Fibroblast of skin of right quadriceps (primary cell): ENCODE data around the gene SLC66A1.
A peak's percentile ranks its signal among the peaks of the same experiment; 100 is the strongest.

Experiments used
- DNase-seq: peaks from one replicate; pipeline ENCODE4 v3.0.0-alpha.2; 2013

Gene SLC66A1

DNA sequence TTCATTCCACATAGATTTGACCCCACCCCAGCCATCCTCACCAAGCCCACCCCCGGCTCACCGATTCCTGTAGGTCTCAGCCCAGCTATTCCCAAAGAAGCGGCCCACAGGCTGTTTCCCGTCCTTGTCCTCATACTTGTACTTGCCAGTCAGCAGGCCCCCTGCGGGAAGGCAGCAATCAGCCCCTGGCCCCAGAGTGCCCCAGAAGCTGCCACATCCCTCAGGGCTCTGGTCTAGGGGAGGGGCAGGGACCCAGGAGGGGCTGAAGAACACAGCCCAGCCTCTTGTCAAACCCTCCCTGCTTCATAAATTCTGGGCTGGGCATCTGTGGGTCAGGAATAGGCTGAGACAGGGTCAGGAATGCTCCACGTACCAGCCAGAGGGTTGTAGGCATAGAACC, 5.2 kb upstream of the SLC66A1 start:
- no peak for DNase-seq

DNA sequence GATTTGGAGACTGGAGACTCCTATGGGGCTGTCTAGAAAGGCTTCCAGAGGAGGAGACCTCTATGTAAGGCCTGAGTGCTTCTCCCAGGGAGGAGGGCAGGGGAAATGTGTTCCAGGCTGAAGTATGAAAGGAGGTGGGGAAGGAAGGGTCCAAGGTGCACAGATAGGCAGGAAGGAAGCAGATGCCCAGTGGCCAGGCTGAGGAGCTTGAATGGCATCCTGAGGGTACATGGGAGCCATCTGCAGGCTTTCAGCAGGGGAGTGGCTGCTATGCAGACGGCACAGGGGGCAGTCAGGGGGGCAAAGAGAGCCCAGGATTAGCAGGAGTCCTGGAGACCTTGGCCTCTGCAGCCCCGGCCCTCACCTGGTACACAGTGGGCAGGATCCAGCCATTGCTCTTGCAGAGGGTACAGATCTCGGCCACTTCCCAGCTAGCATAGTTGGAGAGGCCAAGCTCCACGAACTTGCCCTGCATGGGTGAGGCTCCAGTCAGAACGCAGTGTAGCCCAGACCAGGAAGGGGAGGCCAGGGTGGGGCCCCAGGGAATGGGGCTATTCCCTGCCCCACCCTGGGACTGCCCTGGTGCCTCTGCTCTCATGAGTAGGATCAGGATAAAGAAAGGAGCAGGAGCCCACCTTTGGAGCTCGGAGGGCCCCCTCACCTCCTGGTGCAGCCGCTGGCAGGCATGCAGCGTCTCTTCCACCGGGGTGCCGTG, 4.2 kb upstream of the SLC66A1 start:
- DNase-seq, result no peak

DNA sequence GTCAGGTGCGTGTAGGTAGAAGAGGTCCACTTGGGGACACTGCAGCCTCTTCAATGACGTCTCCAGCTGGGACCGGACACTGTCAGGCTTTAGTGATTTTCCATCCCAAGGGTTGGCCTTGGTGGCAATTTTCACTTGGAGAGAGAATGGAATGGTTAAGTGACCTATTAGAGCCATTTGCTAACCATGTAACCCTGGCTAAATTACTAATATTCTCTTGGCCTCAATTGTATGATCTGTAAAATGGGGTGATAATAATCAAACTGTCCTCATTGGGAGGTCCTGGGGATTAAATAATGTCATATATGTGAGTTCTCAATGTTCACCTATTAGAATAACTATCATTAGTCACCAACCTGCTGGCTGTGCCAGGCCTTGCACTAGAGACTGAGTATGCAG, 3.6 kb upstream of the SLC66A1 start:
- no peak for DNase-seq

DNA sequence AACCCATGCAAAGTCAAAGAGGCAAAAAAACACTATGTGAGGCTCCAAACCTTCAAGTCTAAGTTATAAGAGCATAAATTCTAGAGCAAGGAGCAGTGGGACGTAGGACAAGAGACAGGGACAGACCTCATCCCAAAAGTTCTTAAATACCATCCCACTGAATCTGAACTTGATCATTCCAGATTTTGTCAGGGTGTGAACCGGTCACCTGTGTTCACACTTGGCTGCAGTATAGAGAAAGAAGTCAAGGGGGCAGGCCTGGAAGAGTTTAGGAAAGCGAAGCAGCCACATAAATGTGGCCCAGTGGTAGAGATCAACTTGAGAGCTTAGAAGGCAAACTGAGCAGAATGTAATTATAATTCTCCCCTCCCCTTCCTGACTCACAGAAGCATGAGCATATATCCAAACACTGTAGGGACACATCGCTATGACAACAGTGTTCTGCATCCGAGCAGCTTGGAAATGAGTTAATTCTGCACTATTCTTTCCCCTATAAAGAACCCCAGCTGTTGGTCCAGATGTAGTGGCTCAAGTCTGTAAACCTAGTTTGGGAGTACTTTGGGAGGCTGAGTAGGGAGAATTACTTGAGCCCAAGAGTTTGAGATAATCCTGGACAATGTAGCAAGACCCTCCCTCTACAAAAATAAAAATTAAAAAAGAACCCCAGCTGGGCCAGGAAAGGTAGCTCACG, 2.9 kb upstream of the SLC66A1 start:
- DNase-seq, result peak; percentile 72

DNA sequence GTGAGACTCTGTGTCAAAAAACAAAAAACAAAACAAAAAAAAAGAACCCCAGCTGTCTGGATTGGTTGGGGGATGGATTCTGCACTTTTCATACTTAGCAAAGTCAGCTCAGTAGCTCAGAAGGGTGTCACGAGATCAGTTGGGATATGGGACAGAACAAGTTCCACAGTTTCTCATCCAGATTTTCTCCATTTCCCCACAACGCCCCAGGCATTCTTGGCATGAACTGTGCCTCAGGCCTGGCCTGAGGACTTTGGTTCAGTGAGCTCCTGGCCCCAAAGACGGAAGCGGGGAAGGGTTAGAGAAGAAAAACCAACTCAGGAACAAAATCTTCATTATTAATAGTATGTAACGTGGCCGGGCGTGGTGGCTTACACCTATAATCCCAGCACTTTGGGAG, 2.1 kb upstream of the SLC66A1 start:
- DNase-seq, result no peak

DNA sequence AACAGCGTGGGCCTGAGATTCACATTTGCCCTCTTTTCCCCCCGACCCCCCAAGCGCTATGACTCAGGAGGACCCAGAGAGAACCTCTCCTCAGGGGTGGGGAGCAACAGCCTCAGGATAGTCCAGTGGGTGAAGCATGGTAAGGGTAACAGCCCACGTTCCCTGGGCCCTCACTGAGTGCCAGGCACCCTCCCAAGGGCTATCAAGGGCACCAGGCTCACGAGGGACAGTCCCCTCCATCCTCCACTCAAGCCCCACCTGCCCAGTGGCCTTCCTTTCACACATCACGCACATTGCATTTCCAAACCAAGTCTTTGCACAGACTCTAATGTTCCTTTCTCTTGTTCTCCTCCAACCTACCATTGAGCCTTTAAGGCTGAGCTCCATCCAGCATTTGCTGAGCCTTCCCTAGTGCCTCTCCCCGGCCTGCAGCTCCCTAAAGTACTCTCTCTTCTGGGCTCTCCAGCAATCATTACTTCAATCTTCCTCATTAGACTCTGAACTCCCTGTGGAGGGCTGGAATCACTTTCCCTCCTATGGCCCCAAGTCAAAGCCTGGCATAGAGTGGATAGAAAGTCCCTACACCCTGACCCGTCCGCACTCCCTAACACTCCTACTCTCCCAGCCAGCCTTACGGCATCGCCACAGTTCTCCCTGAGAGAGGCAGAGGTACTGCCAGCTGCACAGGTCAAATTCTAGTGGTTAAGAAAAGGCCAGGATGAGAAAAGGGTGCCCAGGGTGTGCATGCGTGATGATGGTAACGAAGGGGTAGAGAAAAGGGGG, 1.2 kb upstream of the SLC66A1 start:
- DNase-seq, result no peak

DNA sequence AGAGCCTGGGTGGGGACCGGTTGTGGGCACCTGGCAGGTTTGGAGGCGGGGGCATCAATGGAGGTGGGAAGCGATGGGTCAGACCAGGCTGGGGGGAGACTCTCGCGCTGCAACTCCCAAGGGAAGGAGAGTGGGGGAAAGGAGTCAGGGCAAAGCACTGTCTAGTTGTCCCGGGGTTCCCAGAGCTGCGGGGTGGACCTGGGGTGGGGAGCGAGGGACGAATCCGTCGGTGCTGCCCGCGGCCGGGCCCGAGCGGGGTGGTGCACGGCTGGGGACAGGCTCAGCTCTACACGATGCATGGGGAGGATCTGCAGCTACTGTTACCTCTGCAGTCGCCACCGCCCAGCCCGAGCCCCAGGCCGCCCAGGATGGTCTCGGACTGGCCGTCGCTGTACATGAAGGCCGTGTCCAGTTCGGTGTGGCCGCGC, 609 bp upstream of the SLC66A1 start:
- no peak for DNase-seq

DNA sequence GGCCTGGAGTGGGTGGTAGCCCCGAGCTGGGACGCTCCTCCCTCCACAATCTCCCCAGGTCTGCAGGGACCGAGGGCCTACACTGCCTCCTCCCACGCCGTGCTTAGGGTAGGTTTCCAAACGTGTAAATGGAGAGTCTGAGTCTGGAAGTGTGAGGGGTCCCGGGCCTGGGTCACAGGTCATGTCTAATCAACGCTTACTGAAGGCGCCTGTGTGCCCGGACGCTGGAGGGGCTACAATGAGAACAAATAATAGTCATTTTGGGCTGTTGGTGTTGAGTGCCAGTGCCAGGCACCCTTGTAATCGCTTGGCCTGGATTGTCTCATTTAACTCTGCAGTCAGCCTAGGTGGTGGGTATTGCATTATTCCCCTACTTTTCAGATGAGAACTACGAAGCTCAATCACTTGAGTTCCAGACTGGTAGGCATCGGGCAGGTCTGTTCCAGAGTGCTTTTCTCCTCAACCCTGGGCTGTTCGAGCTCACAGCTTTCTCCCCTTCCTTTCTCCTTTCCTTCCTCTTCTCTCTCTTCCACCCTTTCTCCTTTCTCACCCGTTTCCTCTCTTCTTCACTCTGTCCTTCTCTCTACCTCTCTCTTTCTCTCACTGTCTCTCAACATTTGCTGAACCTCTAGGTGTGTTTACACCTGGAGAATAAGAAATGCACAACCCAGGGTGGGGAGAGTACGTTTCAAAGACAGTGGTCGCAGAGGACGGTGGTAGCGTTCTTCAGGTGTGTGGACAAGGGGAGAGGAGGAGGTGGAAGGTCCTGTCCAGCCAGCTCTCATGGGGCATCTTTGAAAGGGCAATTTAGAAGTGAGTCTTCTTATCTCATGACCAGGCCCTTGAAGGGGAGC, 883 bp downstream of the SLC66A1 start:
- DNase-seq, result no peak

DNA sequence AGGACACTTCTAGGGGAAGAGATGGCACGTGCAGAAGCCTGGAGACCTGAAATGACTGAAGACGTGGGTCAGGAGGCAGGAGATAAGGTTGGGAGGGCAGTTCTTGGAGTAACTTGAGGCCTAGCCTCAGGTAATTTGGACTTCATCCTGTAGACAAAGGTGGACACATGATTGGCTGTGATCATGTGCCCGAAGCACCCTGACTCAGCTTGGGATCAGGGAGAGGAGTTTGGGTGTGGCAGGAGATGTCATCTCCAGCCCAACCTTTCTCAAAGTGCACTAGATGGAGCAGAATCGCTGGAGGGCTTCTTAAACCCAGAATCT, 1.5 kb downstream of the SLC66A1 start:
- no peak for DNase-seq

DNA sequence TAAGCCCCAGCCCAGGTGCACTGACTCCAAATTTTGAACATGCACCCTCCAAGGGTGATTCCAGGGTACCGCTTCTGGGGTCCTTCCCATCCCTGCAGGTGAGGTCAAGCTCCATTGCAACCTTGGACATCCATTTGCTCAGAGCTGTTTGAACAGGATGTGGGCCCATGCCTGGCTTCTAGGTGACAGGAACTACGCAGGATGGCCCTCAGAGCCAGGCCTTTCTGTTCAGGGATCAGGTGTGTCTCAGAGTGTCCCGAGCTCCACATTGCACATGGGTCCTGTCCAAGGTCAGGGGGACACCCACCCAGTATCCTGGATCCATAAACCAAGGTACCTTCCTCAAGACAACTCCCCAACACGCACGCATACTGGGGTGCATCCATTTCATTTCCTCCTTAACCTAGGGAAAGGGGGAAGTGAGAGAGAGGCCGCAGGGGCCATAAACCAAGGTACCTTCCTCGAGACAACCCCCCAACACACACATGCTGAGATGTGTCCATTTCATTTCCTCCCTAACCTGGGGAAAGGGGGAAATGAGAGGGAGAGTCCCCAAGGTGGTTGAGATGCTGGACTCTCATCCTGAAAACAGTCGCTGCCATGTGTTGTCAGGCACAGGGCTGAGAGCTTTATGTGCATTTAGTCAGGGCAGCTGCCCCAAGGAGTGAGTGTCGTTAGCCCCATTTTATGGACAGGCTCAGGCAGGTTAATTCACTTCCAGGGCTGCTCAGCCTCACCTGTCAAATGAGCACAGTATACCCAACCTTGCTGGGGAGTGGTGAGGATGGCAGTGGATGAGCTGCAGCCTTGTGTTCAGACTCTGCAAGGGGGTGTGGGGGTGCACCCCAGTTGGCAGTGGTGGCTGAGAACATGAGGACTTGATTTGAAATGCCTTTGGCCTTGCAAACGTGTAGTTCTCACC, 2.1 kb downstream of the SLC66A1 start:
- no peak for DNase-seq

DNA sequence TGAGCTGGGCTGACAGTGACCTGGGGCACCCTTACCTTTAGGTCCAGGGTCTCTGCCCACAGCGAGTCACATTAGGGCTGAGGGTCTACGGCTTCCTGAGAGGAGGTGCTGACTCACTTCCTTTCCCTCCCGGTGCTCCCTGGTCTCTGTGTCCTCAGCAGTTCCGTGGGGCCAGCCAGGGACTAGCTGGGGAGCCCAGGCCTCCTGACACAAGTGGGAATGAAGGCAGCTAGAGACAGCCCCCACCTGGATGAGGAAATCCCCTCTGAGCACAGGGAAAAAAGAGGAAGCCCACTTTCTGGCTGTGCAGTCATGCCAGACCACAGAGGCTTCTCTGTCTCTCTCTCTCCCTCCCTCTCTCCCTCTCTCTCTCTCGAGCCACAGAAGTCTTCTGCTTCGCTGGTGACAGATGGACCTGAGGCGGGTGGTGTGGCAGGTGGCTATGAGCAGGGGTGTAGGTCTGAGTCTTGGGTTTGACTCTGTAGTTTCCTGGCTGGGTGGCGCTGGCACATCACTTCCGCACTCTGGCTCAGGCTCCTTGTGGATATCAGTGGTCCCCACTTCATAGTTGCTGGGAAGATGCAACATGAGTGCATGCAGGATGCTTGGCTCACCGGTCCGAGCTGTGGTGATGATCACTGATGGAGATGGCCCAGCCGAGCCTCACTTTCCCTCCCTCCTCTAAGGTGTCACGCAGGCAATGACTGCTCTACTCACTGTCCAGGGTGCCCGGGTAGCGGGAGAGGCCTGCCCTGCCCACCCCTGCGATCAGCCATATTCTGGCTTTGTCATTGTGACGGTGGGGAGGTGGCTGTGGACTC, 3.5 kb downstream of the SLC66A1 start:
- DNase-seq, result peak; percentile 47

DNA sequence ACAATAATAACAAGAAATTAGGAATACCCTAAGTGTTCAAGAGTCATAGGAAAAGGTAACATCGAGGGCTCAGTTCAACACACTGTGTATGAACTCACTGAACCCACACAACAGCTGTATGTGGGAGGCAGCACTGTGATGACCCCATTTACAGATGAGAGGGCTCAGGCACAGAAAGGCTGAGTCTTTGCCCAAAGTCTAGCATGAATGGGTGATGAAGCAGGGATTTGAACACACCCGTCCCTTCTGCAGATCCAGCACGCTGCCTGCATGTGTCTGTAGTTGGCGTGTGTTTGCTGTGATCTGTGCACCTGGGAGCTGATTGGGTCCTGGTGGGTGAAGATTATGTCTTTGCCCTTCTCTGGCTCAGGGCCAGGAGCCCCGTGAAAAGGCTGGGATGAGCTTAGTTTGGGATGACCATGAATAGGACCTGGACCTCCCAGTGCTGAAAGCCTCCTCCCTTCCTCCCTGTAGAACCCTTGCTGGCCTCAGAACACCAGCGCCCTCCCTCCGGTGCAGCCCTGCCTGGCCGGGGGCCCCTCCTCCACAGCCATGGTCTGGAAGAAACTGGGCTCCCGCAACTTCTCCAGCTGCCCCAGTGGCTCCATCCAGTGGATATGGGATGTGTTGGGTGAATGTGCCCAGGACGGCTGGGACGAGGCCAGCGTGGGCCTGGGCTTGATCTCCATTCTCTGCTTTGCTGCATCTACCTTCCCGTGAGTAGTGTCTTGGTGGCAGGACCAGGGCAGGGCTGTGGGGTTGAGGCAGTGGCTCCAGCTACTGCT, 5.2 kb downstream of the SLC66A1 start:
- no peak for DNase-seq

DNA sequence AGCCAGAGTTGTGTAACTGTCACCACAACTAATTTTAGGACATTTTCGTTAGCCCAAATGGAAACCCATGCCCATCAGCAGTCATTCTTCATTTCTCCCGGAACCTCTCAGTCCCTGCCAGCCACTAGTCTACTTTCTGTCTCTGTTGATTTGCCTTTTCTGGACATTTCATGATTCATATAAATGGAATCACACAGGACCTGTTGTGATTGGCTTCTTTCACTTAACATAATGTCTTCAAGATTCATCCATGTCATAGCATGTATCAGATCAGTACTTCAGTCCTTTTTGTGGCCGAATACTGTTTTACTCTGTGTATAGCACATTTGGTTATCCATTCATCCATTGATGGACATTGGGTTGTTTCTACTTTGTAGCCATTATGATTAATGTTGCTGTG, 7.1 kb downstream of the SLC66A1 start:
- DNase-seq, result no peak

DNA sequence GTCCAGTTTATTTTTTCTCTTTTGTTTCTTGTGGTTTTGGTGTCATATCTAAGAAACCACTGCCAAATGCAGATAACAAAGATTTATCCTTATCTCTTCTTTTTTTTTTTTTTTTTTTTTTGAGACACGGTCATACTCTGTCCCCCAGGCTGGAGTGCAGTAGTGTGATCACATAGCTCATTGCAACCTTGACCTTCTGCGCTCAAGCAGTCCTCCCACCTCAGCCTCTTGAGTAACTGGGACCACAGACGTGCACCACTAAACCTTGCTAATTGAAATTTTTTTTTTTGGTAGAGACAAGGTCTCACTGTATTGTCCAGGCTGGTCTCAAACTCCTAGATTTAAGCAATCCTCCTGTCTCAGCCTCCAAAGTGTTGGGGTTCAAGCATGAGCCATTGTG, 8.9 kb downstream of the SLC66A1 start:
- no peak for DNase-seq

DNA sequence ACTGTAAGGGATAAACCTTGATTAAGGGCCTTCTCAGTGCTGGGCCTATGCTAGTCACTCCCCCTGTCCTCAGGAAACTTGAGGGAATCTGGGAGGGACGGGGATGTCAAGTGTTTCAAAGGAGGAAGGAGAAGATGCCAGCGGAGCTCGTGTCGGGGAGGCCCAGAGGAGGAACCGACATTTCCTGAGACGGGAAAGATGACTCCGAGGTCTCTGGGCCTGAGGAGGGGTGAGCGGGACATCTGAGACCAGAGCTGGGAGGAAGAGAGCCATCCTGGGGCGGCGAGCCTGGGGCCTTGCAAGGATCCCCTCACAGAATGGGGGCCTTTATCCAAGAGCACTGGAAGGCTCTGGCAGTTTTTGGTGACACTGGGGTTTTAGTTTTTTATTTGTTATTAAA, 10.4 kb downstream of the SLC66A1 start:
- no peak for DNase-seq

DNA sequence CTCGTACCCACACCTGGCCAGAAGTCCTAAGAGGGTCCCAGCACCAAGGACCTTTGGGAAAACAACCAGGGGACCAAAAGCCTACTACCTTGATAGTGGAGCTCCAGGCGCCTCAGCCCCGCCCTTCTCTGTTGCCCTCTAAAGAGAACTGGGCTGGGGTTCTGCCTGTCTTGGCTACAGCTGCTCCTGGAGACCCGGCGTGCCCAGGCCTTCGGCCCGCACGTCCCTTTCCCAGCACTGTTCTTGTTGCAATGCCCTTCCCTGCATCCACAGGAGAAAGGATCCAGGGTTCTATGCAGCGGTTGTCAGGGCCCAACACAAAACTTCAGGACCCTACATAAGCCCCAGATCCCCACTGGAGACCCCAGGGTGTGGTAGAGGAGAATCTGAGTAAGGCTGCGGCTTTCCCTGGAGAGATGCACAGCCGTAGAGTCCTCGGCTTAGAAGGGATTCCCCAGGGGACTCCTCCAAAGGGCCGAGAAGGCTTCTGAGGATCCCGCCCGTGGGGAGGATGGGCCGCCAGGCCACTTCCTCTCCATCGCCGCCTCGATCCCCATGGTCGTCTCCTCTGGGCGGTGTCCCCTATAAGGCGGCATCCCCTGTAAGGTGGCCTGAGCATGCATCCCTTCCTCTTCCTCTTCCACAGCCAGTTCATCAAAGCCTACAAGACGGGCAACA, 12.0 kb downstream of the SLC66A1 start:
- no peak for DNase-seq

DNA sequence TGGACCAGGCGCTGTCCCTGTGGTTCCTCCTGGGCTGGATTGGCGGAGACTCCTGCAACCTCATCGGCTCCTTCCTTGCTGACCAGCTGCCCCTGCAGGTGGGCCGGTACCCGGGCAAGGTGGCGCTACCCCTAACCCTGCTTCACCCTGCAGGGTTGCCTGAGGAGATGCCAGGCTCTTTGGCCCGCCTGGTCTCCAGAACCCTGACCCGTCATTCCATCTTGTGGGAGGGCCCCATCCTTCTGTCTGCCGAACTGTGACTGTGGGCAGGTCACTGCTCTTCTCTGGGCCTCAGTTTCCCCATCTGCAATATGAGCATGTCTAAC, 12.5 kb downstream of the SLC66A1 start:
- no peak for DNase-seq

DNA sequence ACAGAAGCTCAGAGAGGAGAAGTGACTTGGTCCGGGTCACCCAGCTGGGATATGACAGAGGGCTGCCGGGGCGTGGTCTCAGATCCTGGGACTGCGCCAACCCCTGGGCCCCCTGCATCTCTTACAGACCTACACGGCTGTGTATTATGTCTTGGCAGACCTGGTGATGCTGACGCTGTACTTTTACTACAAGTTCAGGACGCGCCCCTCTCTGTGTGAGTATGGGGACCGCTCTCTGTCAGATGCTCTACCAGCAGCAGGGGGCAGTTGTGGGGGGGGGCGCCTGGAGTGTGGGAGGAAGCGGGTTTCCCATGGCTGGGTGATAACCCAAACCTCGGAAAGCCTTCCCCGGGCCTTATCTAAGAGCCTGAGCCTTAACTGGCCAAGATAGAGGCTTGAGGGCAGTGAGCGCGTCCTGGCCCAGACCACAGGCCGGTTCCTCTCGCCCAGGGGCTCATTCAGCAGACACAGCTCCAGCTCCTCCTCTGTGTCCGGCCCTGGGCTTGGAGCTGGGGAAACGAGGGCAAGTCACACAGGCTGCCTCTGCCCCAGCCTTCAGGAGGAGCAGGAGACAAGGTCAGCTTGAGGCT, 13.3 kb downstream of the SLC66A1 start:
- no peak for DNase-seq

DNA sequence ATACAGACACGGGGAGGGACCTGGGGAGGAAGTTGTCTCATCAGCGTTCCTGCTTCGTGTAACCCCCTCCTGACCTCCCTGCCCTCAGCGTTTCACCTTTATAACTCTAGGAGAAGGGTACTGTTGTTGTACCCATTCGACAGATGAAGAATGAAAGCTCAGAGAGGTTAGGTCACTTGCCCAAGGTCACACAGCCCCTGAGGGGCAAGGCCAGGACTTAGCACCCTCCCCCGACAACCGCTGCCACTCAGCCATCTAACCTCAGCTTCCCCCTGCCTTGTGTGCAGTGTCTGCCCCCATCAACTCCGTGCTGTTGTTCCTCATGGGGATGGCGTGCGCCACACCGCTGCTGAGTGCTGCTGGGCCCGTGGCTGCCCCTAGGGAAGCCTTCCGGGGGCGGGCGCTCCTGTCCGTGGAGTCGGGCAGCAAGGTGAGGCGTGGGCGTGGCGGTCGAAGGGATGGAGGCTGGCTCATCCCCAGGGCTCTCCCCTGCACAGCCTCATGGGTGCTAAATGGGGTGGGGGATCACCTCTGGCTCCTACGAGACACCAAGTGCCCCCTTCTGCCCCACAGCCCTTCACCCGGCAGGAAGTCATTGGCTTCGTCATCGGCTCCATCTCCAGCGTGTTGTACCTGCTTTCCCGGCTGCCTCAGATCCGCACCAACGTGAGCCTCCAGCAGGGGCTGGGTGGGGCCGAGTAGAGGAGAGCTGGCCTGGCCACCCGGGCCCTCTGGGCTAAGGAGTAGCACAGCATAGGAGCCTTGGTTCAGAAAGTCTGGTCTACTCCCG, 14.0 kb downstream of the SLC66A1 start:
- DNase-seq, result no peak
